Neural cell (in vitro differentiated cells): ENCODE results near the gene ATXN7L3B. TPM values are rescaled to one million over a fixed set of nuclear protein-coding genes. Genes with fewer than 3 reads are reported as not detected.

Experiments used
- H2AFZ ChIP-seq: fragments of 200-600, 300-800 bp; sonication (generic), shearing (Covaris generic); 2 replicates; pipeline ENCODE4 v1.6.0; 2014; ENCODE audit warnings: low read depth, mild to moderate bottlenecking, antibody characterized with exemption, low read length, moderate library complexity
- H3F3A ChIP-seq: fragments of 200-600 bp; shearing (Covaris generic); 2 replicates; pipeline ENCODE4 v1.6.1; 2016; ENCODE audit warnings: mild to moderate bottlenecking, moderate library complexity, mixed read lengths, antibody characterized with exemption, low read length; ENCODE audit not compliant: insufficient read depth, poor library complexity, severe bottlenecking
- H3K27ac ChIP-seq: fragments of 200-600, 300-800 bp; sonication (generic), shearing (Covaris generic); 2 replicates; pipeline ENCODE4 v1.5.1; 2014; ENCODE audit warnings: mild to moderate bottlenecking, low read length, moderate library complexity
- H3K27me3 ChIP-seq: fragments of 300-800, 200-600 bp; sonication (generic), shearing (Covaris generic); 2 replicates; pipeline ENCODE4 v1.6.0; 2014; ENCODE audit warnings: mild to moderate bottlenecking, low read depth, low read length, moderate library complexity; ENCODE audit not compliant: insufficient read depth
- H3K36me3 ChIP-seq: fragments of 300-800, 200-600 bp; sonication (generic), shearing (Covaris generic); 2 replicates; pipeline ENCODE4 v1.5.1; 2014; ENCODE audit warnings: mild to moderate bottlenecking, antibody characterized with exemption, low read length, moderate library complexity; ENCODE audit not compliant: insufficient read depth
- H3K4me2 ChIP-seq: fragments of 300-800, 200-600 bp; sonication (generic), shearing (Covaris generic); 2 replicates; pipeline ENCODE4 v1.6.0; 2014; ENCODE audit warnings: mild to moderate bottlenecking, low read length
- H3K4me3 ChIP-seq: fragments of 300-800, 200-600 bp; sonication (generic), shearing (Covaris generic); 2 replicates; pipeline ENCODE4 v1.5.1; 2014; ENCODE audit warnings: mild to moderate bottlenecking, low read length, moderate library complexity
- H3K79me2 ChIP-seq: fragments of 200-600 bp; shearing (Covaris generic); replicated peaks from 2 replicates; pipeline ENCODE4 v1.6.0; 2014; ENCODE audit warnings: mild to moderate bottlenecking, low read length, moderate library complexity; ENCODE audit not compliant: insufficient read depth
- H3K9ac ChIP-seq: fragments of 300-800, 200-600 bp; sonication (generic), shearing (Covaris generic); 2 replicates; pipeline ENCODE4 v1.6.1; 2016; ENCODE audit warnings: mild to moderate bottlenecking, low read length, mixed read lengths
- H3K9me2 ChIP-seq: fragments of 200-600 bp; shearing (Covaris generic); 2 replicates; pipeline ENCODE4 v1.6.1; 2016; ENCODE audit warnings: mild to moderate bottlenecking, low read length, mixed read lengths; ENCODE audit not compliant: insufficient read depth
- H3K9me3 ChIP-seq: fragments of 200-600, 300-800 bp; sonication (generic), shearing (Covaris generic); 2 replicates; pipeline ENCODE4 v1.6.1; 2016; ENCODE audit warnings: mild to moderate bottlenecking, mixed run types, low read length, moderate library complexity, mixed read lengths
- H4K20me1 ChIP-seq: fragments of 200-600 bp; shearing (Covaris generic); 2 replicates; pipeline ENCODE4 v1.6.1; 2016; ENCODE audit warnings: mild to moderate bottlenecking, mixed run types; ENCODE audit not compliant: insufficient read depth
- EP300 ChIP-seq: fragments of 450-650 bp; conservative IDR thresholded peaks from 2 replicates; pipeline ENCODE4 v1.6.1; 2014; ENCODE audit warnings: antibody characterized with exemption, mild to moderate bottlenecking, moderate library complexity; ENCODE audit not compliant: poor library complexity, severe bottlenecking
- EZH2 ChIP-seq: fragments of 200-600, 300-800 bp; shearing (Covaris generic), sonication (generic); IDR thresholded peaks from 2 replicates; pipeline ENCODE4 v1.6.1; 2014; ENCODE audit warnings: antibody characterized with exemption, low read length, borderline replicate concordance, mild to moderate bottlenecking; ENCODE audit not compliant: insufficient read depth, poor library complexity, severe bottlenecking
- MXI1 ChIP-seq: fragments of 450-650 bp; conservative IDR thresholded peaks from 2 replicates; pipeline ENCODE4 v1.6.1; 2014; ENCODE audit warnings: antibody characterized with exemption, mild to moderate bottlenecking; ENCODE audit not compliant: poor library complexity, severe bottlenecking
- POLR2AphosphoS5 ChIP-seq: IDR thresholded peaks from 2 replicates; pipeline ENCODE4 v1.6.1; 2012
- RAD21 ChIP-seq: fragments of 450-650 bp; conservative IDR thresholded peaks from 2 replicates; pipeline ENCODE4 v1.6.1; 2014; ENCODE audit warnings: antibody characterized with exemption, mild to moderate bottlenecking, moderate library complexity
- SMC3 ChIP-seq: fragments of 450-650 bp; conservative IDR thresholded peaks from 2 replicates; pipeline ENCODE4 v1.6.1; 2014; ENCODE audit warnings: antibody characterized with exemption, mild to moderate bottlenecking, moderate library complexity; ENCODE audit not compliant: poor library complexity
- TAF1 ChIP-seq: IDR thresholded peaks from 2 replicates; pipeline ENCODE4 v1.6.1; 2012; ENCODE audit warnings: low read depth
- polyA plus RNA-seq: library from polyadenylated mRNA; depleted of rRNA; stranded (reverse); fragments of >200 nt; gene quantifications from 2 replicates; pipeline ENCODE4 v1.2.3, GENCODE V29; 2014
- TF ChIP-seq, protein P1 (sequence below): IDR thresholded peaks from 2 replicates; pipeline ENCODE4 v1.6.1; 2012; ENCODE audit warnings: borderline replicate concordance
- TF ChIP-seq, protein P2 (sequence below): fragments of 450-650 bp; IDR thresholded peaks from 2 replicates; pipeline ENCODE4 v1.5.1; 2014; ENCODE audit warnings: antibody characterized with exemption, mild to moderate bottlenecking, moderate library complexity; ENCODE audit not compliant: poor library complexity, severe bottlenecking

The ATXN7L3B gene
- polyA plus RNA-seq, 1 donor from 2014 or later: 90.3 TPM

GRCh38 chr12:74579446-74579845, 41.8 kb downstream of the ATXN7L3B start:
- H3K4me2 ChIP-seq: peak overlapping the region; percentile 1
- H3K27me3 ChIP-seq: no peaks in the 10 kb centered on the region
- TF ChIP-seq SMC3: no peak
- TF ChIP-seq, protein P1, sequence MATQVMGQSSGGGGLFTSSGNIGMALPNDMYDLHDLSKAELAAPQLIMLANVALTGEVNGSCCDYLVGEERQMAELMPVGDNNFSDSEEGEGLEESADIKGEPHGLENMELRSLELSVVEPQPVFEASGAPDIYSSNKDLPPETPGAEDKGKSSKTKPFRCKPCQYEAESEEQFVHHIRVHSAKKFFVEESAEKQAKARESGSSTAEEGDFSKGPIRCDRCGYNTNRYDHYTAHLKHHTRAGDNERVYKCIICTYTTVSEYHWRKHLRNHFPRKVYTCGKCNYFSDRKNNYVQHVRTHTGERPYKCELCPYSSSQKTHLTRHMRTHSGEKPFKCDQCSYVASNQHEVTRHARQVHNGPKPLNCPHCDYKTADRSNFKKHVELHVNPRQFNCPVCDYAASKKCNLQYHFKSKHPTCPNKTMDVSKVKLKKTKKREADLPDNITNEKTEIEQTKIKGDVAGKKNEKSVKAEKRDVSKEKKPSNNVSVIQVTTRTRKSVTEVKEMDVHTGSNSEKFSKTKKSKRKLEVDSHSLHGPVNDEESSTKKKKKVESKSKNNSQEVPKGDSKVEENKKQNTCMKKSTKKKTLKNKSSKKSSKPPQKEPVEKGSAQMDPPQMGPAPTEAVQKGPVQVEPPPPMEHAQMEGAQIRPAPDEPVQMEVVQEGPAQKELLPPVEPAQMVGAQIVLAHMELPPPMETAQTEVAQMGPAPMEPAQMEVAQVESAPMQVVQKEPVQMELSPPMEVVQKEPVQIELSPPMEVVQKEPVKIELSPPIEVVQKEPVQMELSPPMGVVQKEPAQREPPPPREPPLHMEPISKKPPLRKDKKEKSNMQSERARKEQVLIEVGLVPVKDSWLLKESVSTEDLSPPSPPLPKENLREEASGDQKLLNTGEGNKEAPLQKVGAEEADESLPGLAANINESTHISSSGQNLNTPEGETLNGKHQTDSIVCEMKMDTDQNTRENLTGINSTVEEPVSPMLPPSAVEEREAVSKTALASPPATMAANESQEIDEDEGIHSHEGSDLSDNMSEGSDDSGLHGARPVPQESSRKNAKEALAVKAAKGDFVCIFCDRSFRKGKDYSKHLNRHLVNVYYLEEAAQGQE: no peak
- TF ChIP-seq RAD21: no peak
- TF ChIP-seq, protein P2, sequence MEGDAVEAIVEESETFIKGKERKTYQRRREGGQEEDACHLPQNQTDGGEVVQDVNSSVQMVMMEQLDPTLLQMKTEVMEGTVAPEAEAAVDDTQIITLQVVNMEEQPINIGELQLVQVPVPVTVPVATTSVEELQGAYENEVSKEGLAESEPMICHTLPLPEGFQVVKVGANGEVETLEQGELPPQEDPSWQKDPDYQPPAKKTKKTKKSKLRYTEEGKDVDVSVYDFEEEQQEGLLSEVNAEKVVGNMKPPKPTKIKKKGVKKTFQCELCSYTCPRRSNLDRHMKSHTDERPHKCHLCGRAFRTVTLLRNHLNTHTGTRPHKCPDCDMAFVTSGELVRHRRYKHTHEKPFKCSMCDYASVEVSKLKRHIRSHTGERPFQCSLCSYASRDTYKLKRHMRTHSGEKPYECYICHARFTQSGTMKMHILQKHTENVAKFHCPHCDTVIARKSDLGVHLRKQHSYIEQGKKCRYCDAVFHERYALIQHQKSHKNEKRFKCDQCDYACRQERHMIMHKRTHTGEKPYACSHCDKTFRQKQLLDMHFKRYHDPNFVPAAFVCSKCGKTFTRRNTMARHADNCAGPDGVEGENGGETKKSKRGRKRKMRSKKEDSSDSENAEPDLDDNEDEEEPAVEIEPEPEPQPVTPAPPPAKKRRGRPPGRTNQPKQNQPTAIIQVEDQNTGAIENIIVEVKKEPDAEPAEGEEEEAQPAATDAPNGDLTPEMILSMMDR: no peak
- no peaks in the 10 kb centered on the region for H3K9me3 ChIP-seq
- H3K9me2 ChIP-seq: no peaks in the 10 kb centered on the region
- H3K27ac ChIP-seq: peak overlapping the region; percentile 25
- no peaks in the 10 kb centered on the region for H3K79me2 ChIP-seq
- no peaks in the 10 kb centered on the region for H4K20me1 ChIP-seq
- H3K36me3 ChIP-seq: no peaks in the 10 kb centered on the region
- no peak overlapping the region for H2AFZ ChIP-seq
- H3K9ac ChIP-seq: no peak overlapping the region
- no peak overlapping the region for H3K4me3 ChIP-seq
- H3F3A ChIP-seq: no peaks in the 10 kb centered on the region

GRCh38 chr12:74579981-74580380, 42.3 kb downstream of the ATXN7L3B start:
- Histone ChIP-seq H3K79me2 (no peaks in the 10 kb centered on the region), H3K9ac (no peak overlapping the region), H3K4me2 (peak overlapping the region; percentile 1), H3F3A (no peaks in the 10 kb centered on the region), H3K27me3 (no peaks in the 10 kb centered on the region), H3K4me3 (peak overlapping the region; percentile 1), H3K36me3 (no peaks in the 10 kb centered on the region), H3K27ac (peak overlapping the region; percentile 25), H2AFZ (no peak overlapping the region), H4K20me1 (no peaks in the 10 kb centered on the region), H3K9me3 (no peaks in the 10 kb centered on the region), H3K9me2 (no peaks in the 10 kb centered on the region)
- TF ChIP-seq EZH2 (no peak), EP300 (no peak), TAF1 (no peak), SMC3 (no peak), MXI1 (no peak), POLR2AphosphoS5 (no peak)
- TF ChIP-seq, protein P1: no peak
